HepG2 (cell line): ENCODE data around the gene MIA2. TPM values are rescaled to one million over a fixed set of nuclear protein-coding genes. Genes with fewer than 3 reads are reported as not detected.
A peak's percentile ranks its signal among the peaks of the same experiment; 100 is the strongest.

Experiments used
- AKAP8 ChIP-seq: sonication (generic); formaldehyde crosslinking; IDR thresholded peaks from 2 replicates; pipeline ENCODE4 v1.5.1; 2020; ENCODE audit warnings: mild to moderate bottlenecking, missing genetic modification reagents
- BRCA1 ChIP-seq: sonication (generic); formaldehyde crosslinking; IDR thresholded peaks from 2 replicates; pipeline ENCODE4 v1.4.0; 2020; ENCODE audit warnings: missing genetic modification reagents
- NFE2 ChIP-seq: sonication (generic); formaldehyde crosslinking; IDR thresholded peaks from 2 replicates; pipeline ENCODE4 v1.4.0; 2020; ENCODE audit warnings: missing genetic modification reagents
- NONO ChIP-seq, 2 experiments: fragments of 450-650 bp in 1 of 2; sonication (generic) in 1 of 2; formaldehyde crosslinking in 1 of 2; IDR thresholded peaks in 1 of 2; conservative IDR thresholded peaks in 1 of 2; 2 replicates each; pipeline versions ENCODE4 v1.6.1 to v1.8.0; 2017 to 2022; ENCODE audit warnings: mild to moderate bottlenecking in 1 of 2, missing genetic modification reagents in 1 of 2, moderate library complexity in 1 of 2
- PATZ1 ChIP-seq: sonication (generic); formaldehyde crosslinking; IDR thresholded peaks from 2 replicates; pipeline ENCODE4 v1.4.0; 2020; ENCODE audit warnings: missing genetic modification reagents
- TIGD3 ChIP-seq: sonication (generic); formaldehyde crosslinking; IDR thresholded peaks from 2 replicates; pipeline ENCODE4 v1.5.1; 2020; ENCODE audit warnings: mild to moderate bottlenecking, missing genetic modification reagents, borderline replicate concordance
- TP53 ChIP-seq: sonication (generic); formaldehyde crosslinking; conservative IDR thresholded peaks from 2 replicates; pipeline ENCODE4 v1.4.0; 2020; ENCODE audit warnings: missing genetic modification reagents
- ZMYM3 ChIP-seq: sonication (generic); formaldehyde crosslinking; IDR thresholded peaks from 2 replicates; pipeline ENCODE4 v1.5.1; 2020; ENCODE audit warnings: mild to moderate bottlenecking, missing genetic modification reagents
- ZNF20 ChIP-seq: sonication (generic); formaldehyde crosslinking; IDR thresholded peaks from 2 replicates; pipeline ENCODE4 v1.4.0; 2020; ENCODE audit warnings: mild to moderate bottlenecking, moderate library complexity, missing genetic modification reagents
- ZNF343 ChIP-seq: sonication (generic); formaldehyde crosslinking; IDR thresholded peaks from 2 replicates; pipeline ENCODE4 v1.4.0; 2020; ENCODE audit warnings: mild to moderate bottlenecking, missing genetic modification reagents
- ZNF407 ChIP-seq: sonication (generic); formaldehyde crosslinking; IDR thresholded peaks from one replicate; pipeline ENCODE4 v1.5.1; 2020; ENCODE audit warnings: mild to moderate bottlenecking, missing genetic modification reagents; ENCODE audit errors: not compliant biosample characterization
- ZNF687 ChIP-seq: sonication (generic); formaldehyde crosslinking; IDR thresholded peaks from 2 replicates; pipeline ENCODE4 v1.5.1; 2020; ENCODE audit warnings: mild to moderate bottlenecking, missing genetic modification reagents, moderate library complexity
- polyA plus RNA-seq, 8 experiments: library from polyadenylated mRNA; depleted of rRNA in 3 of 8; stranded (reverse) in 7 of 8; unstranded in 1 of 8; fragments of >200 nt; fragmentation: Illumina TruSeq in 4 of 8; extraction: Trizol in 4 of 8; gene quantifications; 2 replicates each; pipeline versions ENCODE4 v1.2.1 to v1.2.3, GENCODE V29; 2011 to 2016; ENCODE audit warnings: low read depth in 4 of 8, missing spikeins in 1 of 8, mixed read lengths in 1 of 8; ENCODE audit not compliant: insufficient read depth in 1 of 8
- total RNA-seq, 5 experiments: library from RNA; depleted of rRNA; stranded (reverse); fragments of >200 nt; fragmentation: Illumina TruSeq; extraction: Trizol; gene quantifications; 2 replicates each; pipeline ENCODE4 v1.2.3, GENCODE V29; 2016; ENCODE audit warnings: low read depth in 1 of 5

MIA2 gene
- total and polyA plus RNA-seq, 2 of the 13 experiments (the other 11 are each of a cell fraction or from before 2014, with no cell fraction given) = 134 to 158 TPM

GRCh38 chr14:39431416-39432178 is 197.9 kb downstream of the MIA2 start (continued):
- TF ChIP-seq ZMYM3 = 0 out of 2 replicates have a peak, but pooled peaks have one; percentile 33
- no peak for TF ChIP-seq NFE2 (CRISPR knock-in tag)
- peak; percentile 82 for TF ChIP-seq ZNF687 (CRISPR knock-in tag)
- TF ChIP-seq ZNF407 = no peak
- TF ChIP-seq PATZ1 = peak; percentile 74
- no peak for TF ChIP-seq NONO (IDR thresholded peaks at IDR 0.05)
- TF ChIP-seq NONO (CRISPR knock-in tag; conservative IDR thresholded peaks at IDR 0.05) = peak; percentile 7; the same call in 1 of the 2 replicates
- 0 out of 2 replicates have a peak, but pooled peaks have one; percentile 14 for TF ChIP-seq ZNF20 (CRISPR knock-in tag)
- TF ChIP-seq ZNF343 (CRISPR knock-in tag) = no peak
- TF ChIP-seq BRCA1 = no peak
- TF ChIP-seq TIGD3 = no peak
- TF ChIP-seq AKAP8 (CRISPR knock-in tag) = peak; percentile 32
- no peak for TF ChIP-seq TP53 (CRISPR knock-in tag)
